Adrenal gland (tissue), 12 donors: Measurements from ENCODE around the gene MKLN1. TPM values are rescaled to one million over a fixed set of nuclear protein-coding genes. Genes with fewer than 3 reads are reported as not detected.
A peak's percentile ranks its signal among the peaks of the same experiment; 100 is the strongest.

ENCODE experiments used
- DNase-seq, 7 donors: peaks; one replicate each; pipeline ENCODE4 v3.0.0-alpha.2; 2019 to 2020
- H3K27ac ChIP-seq, 5 donors: fragments of 200-600 bp; sonication (generic) in 4 of 5; 1 replicate in 3 of 5; 2 replicates in 2 of 5; pipeline versions ENCODE4 v1.5.1 to v1.8.0; 2016 to 2020; ENCODE audit warnings: mild to moderate bottlenecking in 1 of 5
- H3K27me3 ChIP-seq: fragments of 200-600 bp; 2 replicates; pipeline ENCODE4 v1.8.0; 2021
- H3K36me3 ChIP-seq, 2 donors: fragments of 200-600 bp; replicated peaks in 1 of 2; 1 replicate in 1 of 2; 2 replicates in 1 of 2; pipeline versions ENCODE4 v1.5.1 to v1.8.0; 2018 to 2022
- H3K4me1 ChIP-seq, 2 donors: fragments of 200-600 bp; replicated peaks in 1 of 2; 1 replicate in 1 of 2; 2 replicates in 1 of 2; pipeline versions ENCODE4 v1.5.1 to v1.8.0; 2018 to 2021
- H3K4me3 ChIP-seq, 4 donors: fragments of 200-600 bp; sonication (generic) in 3 of 4; one replicate each; pipeline ENCODE4 v1.5.1; 2016 to 2018
- H3K9me3 ChIP-seq, 3 donors: fragments of 200-600 bp; sonication (generic) in 1 of 3; replicated peaks in 1 of 3; 1 replicate in 2 of 3; 2 replicates in 1 of 3; pipeline versions ENCODE4 v1.5.1 to v1.8.0; 2016 to 2021
- CTCF ChIP-seq, 6 experiments: fragments of 450-650 bp in 4 of 6; fragments of 200-600 bp in 2 of 6; sonication (generic) in 1 of 6; IDR thresholded peaks; 1 replicate in 5 of 6; 2 replicates in 1 of 6; pipeline versions ENCODE4 v1.5.1 to v1.8.0; 2016 to 2021; ENCODE audit warnings: antibody characterized with exemption in 6 of 6, mild to moderate bottlenecking in 2 of 6, moderate library complexity in 1 of 6
- POLR2A ChIP-seq, 2 donors: fragments of 450-650 bp; IDR thresholded peaks; one replicate each; pipeline ENCODE4 v1.6.1; 2017; ENCODE audit warnings: antibody characterized with exemption in 2 of 2, mild to moderate bottlenecking in 2 of 2, moderate library complexity in 1 of 2
- WGBS, 4 donors: extraction: QIAGEN DNeasy Blood & Tissue Kit in 2 of 4; methylation state at CpG; one replicate each; pipeline versions ENCODE4 v1.1.5 to v1.1.7; 2013 to 2017; 5-methylcytosine and 5-hydroxymethylcytosine counted together
- intact Hi-C, 2 donors: fragments of 100-400 bp; cut with DNase I; formaldehyde crosslinking; loops; one replicate each; pipeline versions ENCODE4 v1.14.1 to v1.15.0; 2022 to 2023
- polyA plus RNA-seq, 3 donors: library from polyadenylated mRNA; stranded (reverse); fragments of 200-250 nt in 2 of 3; fragments of 350-450 nt in 1 of 3; fragmentation: Illumina TruSeq in 1 of 3; extraction: RNeasy Lipid Tissue Mini Kit (QIAGEN cat#74804) in 1 of 3; gene quantifications; one replicate each; pipeline ENCODE4 v1.2.3, GENCODE V29; 2013 to 2014
- total RNA-seq, 9 donors: library from RNA; depleted of rRNA in 4 of 9; stranded (reverse); fragments of >200 nt in 4 of 9; fragments of 120-200 nt in 1 of 9; fragmentation: NEBNext Ultra II Directional in 1 of 9; extraction: Animal tissue kit (Norgen Biotek cat#: 25700) in 1 of 9; gene quantifications; one replicate each; pipeline versions ENCODE4 v1.1.0 to v1.2.4, GENCODE V29; 2013 to 2023
- donor health status: healthy with polysubstance abuse.
- donor health status: Bipolar disorder and iron deficiency.
- donor health status: DM: yes; HTN: yes; CAD: no.
- donor health status: DM: no; HTN: no; CAD: no.
- donor health status: DM: no; HTN: no; CAD: no.
- donor health status: DM: yes; HTN: yes; CAD: no.

The MKLN1 gene
- total and polyA plus RNA-seq, 12 donors: 20.7 to 81.2 (median 55.2) TPM

GRCh38 chr7:131544021-131544420, 216.3 kb downstream of the MKLN1 start:
- Histone ChIP-seq H3K36me3 (no peaks in the 10 kb centered on the region), H3K4me3 (no peak overlapping the region), H3K27ac (peak overlapping the region in 1 of 5 donors; percentile 38), H3K27me3 (no peaks in the 10 kb centered on the region), H3K4me1 (no peaks in the 10 kb centered on the region), H3K9me3 (no peaks in the 10 kb centered on the region)
- 93 to 94% (median 94%) methylated on average over 3 of the region's 3 CpGs for WGBS, 4 donors
- intact Hi-C loops: no loop called here
- TF ChIP-seq CTCF (IDR thresholded peaks at IDR 0.05) (no peak), POLR2A (IDR thresholded peaks at IDR 0.05) (no peak)
- DNase-seq: no peak

- intact Hi-C loops: no loop called here
Measured at GRCh38 chr7:131544449-131545301, 217.0 kb downstream of the MKLN1 start.

DNA sequence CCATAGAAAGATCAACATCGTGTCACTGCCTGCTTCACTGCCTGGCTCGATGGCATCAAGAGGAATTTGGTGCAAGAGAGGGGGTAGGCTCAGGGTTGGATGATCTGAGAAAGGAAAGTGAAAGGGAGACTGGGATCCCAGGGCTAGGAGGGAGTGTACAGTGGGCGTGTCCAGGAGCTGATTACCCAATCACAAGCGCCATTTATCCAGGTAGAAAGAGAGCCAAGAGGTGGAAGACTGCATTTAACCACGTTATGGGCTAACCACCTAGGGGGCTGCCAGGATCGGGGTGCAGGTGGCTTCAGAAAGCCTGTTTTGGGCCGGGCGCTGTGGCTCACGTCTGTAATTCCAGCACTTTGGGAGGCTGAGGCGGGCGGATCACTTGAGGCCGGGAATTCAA, 218.4 kb downstream of the MKLN1 start:
- H3K27ac ChIP-seq: no peak overlapping the region
- no peaks in the 10 kb centered on the region for H3K36me3 ChIP-seq
- no peak for TF ChIP-seq POLR2A (IDR thresholded peaks at IDR 0.05)
- no peak for TF ChIP-seq CTCF (IDR thresholded peaks at IDR 0.05)
- intact Hi-C loops: no loop called here
- no peaks in the 10 kb centered on the region for H3K9me3 ChIP-seq
- 80 to 86% (median 82%) methylated on average over 11 to 12 of the region's 12 CpGs for WGBS, 4 donors
- H3K27me3 ChIP-seq: no peaks in the 10 kb centered on the region
- H3K4me1 ChIP-seq: no peaks in the 10 kb centered on the region
- DNase-seq: no peak
- no peak overlapping the region for H3K4me3 ChIP-seq

More at GRCh38 chr7:131544449-131545301, 217.0 kb downstream of the MKLN1 start:
- Histone ChIP-seq H3K4me1 (no peaks in the 10 kb centered on the region), H3K9me3 (no peaks in the 10 kb centered on the region), H3K4me3 (no peak overlapping the region), H3K36me3 (no peaks in the 10 kb centered on the region), H3K27ac (peak overlapping the region in 1 of 5 donors; percentile 38), H3K27me3 (no peaks in the 10 kb centered on the region)
- TF ChIP-seq POLR2A (IDR thresholded peaks at IDR 0.05) (no peak), CTCF (IDR thresholded peaks at IDR 0.05) (no peak)
- WGBS, 4 donors: 52 to 76% (median 69%) methylated on average over 7 to 16 of the region's 16 CpGs
- no peak for DNase-seq

Other genes with a start within 250 kb of the MKLN1 start
- gene PODXL, start 228.8 kb downstream of the MKLN1 start, total RNA-seq: 10 to 100 TPM in 8 of 9 donors, 1 to 10 TPM in 1; 7.0 to 99.6 (median 38.7) TPM
- 10 to 100 TPM; 10.2 to 44.2 (median 21.3) TPM for gene PODXL, start 228.8 kb downstream of the MKLN1 start, polyA plus RNA-seq